Breast epithelium (tissue), 4 donors: ENCODE data around the gene JAG1. TPM values are rescaled to one million over a fixed set of nuclear protein-coding genes. Genes with fewer than 3 reads are reported as not detected.

Source experiments
- DNase-seq, 2 donors: peaks; one replicate each; pipeline ENCODE4 v3.0.0-alpha.2; 2019; ENCODE audit warnings: low spot score in 2 of 2
- H3K27ac ChIP-seq, 2 donors: fragments of 200-600 bp; sonication (generic) in 1 of 2; one replicate each; pipeline ENCODE4 v1.5.1; 2016 to 2019; ENCODE audit warnings: mild to moderate bottlenecking in 1 of 2
- H3K27me3 ChIP-seq, 2 donors: fragments of 200-600 bp; sonication (generic) in 1 of 2; one replicate each; pipeline versions ENCODE4 v1.5.1 to v1.6.0; 2017 to 2019; ENCODE audit warnings: control low read depth in 1 of 2, mild to moderate bottlenecking in 1 of 2
- H3K36me3 ChIP-seq: fragments of 200-600 bp; one replicate; pipeline ENCODE4 v1.5.1; 2019
- H3K4me1 ChIP-seq, 2 donors: fragments of 200-600 bp; sonication (generic); one replicate each; pipeline ENCODE4 v1.5.1; 2016 to 2019; ENCODE audit warnings: control low read depth in 1 of 2
- H3K4me3 ChIP-seq, 3 donors: fragments of 200-600 bp; sonication (generic); 1 replicate in 2 of 3; 2 replicates in 1 of 3; pipeline ENCODE4 v1.5.1; 2016 to 2019; ENCODE audit warnings: mild to moderate bottlenecking in 3 of 3, moderate library complexity in 2 of 3
- H3K9me3 ChIP-seq, 2 donors: fragments of 200-600 bp; sonication (generic) in 1 of 2; one replicate each; pipeline ENCODE4 v1.5.1; 2016 to 2019; ENCODE audit warnings: control low read depth in 1 of 2
- POLR2A ChIP-seq: fragments of 450-650 bp; IDR thresholded peaks from one replicate; pipeline ENCODE4 v1.6.1; 2016; ENCODE audit warnings: antibody characterized with exemption, mild to moderate bottlenecking, moderate library complexity
- POLR2AphosphoS5 ChIP-seq, 3 donors: sonication (generic); formaldehyde crosslinking; IDR thresholded peaks; one replicate each; pipeline ENCODE4 v1.6.1; 2017; ENCODE audit warnings: antibody characterized with exemption in 3 of 3
- intact Hi-C: fragments of 100-400 bp; cut with DNase I; formaldehyde crosslinking; loops from one replicate; pipeline ENCODE4 v1.15.1; 2023; ENCODE audit warnings: low total_unique reads
- total RNA-seq, 3 donors: library from RNA; depleted of rRNA; stranded (reverse); fragments of >200 nt; gene quantifications; one replicate each; pipeline ENCODE4 v1.1.0, GENCODE V29; 2016
- TF ChIP-seq, protein P1 (sequence below), 3 donors: fragments of 450-650 bp; IDR thresholded peaks; one replicate each; pipeline ENCODE4 v1.5.1; 2016 to 2017; ENCODE audit warnings: antibody characterized with exemption in 3 of 3, mild to moderate bottlenecking in 3 of 3, moderate library complexity in 3 of 3

Gene JAG1
- total RNA-seq, 3 donors from 2014 or later: 49.0 to 97.9 (median 75.7) TPM

DNA sequence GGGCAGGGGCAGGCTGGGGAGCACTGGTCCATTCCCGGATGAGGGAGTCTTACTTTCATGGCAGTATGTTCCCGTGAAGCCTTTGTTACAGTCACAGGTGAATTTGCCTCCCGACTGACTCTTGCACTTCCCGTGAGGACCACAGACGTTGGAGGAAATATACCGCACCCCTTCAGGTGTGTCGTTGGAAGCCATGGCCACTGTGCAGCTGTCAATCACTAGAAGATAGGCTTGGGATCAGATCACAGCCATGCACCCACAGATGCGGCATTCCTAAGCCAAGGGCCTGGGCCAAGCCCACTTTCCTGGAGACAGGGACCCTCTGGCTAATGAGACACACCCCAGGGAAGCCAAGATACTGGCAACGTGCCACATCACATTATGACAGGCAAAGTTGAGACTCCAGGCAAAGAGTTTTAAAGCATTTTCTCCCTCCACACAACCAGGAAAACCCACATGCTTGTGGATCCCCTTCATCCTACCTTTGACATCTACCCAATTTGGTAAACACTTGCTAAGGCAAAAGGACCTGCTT lies 26.8 kb downstream of the JAG1 start:
- intact Hi-C loops: no loop called here
- TF ChIP-seq POLR2AphosphoS5 (IDR thresholded peaks at IDR 0.05) (no peak), POLR2A (no peak)
- TF ChIP-seq, protein P1, sequence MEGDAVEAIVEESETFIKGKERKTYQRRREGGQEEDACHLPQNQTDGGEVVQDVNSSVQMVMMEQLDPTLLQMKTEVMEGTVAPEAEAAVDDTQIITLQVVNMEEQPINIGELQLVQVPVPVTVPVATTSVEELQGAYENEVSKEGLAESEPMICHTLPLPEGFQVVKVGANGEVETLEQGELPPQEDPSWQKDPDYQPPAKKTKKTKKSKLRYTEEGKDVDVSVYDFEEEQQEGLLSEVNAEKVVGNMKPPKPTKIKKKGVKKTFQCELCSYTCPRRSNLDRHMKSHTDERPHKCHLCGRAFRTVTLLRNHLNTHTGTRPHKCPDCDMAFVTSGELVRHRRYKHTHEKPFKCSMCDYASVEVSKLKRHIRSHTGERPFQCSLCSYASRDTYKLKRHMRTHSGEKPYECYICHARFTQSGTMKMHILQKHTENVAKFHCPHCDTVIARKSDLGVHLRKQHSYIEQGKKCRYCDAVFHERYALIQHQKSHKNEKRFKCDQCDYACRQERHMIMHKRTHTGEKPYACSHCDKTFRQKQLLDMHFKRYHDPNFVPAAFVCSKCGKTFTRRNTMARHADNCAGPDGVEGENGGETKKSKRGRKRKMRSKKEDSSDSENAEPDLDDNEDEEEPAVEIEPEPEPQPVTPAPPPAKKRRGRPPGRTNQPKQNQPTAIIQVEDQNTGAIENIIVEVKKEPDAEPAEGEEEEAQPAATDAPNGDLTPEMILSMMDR (IDR thresholded peaks at IDR 0.05): no peak
- no peak for DNase-seq
- Histone ChIP-seq H3K27me3 (no peaks in the 10 kb centered on the region), H3K36me3 (peaks cover 15% of the 10 kb centered on the region), H3K9me3 (no peaks in the 10 kb centered on the region), H3K4me1 (no peaks in the 10 kb centered on the region), H3K27ac (peak overlapping the region; percentile 21 to 48), H3K4me3 (no peak overlapping the region)

GRCh38 chr20:10646006-10646405 lies 27.8 kb downstream of the JAG1 start:
- Histone ChIP-seq H3K27ac (peak overlapping the region in 1 of 2 donors; percentile 11), H3K27me3 (no peaks in the 10 kb centered on the region), H3K4me3 (no peak overlapping the region), H3K4me1 (no peaks in the 10 kb centered on the region), H3K9me3 (no peaks in the 10 kb centered on the region), H3K36me3 (peaks cover 22% of the 10 kb centered on the region)
- no peak for TF ChIP-seq POLR2AphosphoS5 (IDR thresholded peaks at IDR 0.05)
- TF ChIP-seq, protein P1 (IDR thresholded peaks at IDR 0.05): no peak
- no peak for TF ChIP-seq POLR2A
- DNase-seq: no peak
- intact Hi-C loops: no loop called here

- no peaks in the 10 kb centered on the region for H3K4me1 ChIP-seq
- no peaks in the 10 kb centered on the region for H3K27me3 ChIP-seq
- TF ChIP-seq POLR2A (no peak), POLR2AphosphoS5 (IDR thresholded peaks at IDR 0.05) (no peak)
- TF ChIP-seq, protein P1 (IDR thresholded peaks at IDR 0.05): no peak
- H3K27ac ChIP-seq: peak overlapping the region in 1 of 2 donors; percentile 45
- H3K4me3 ChIP-seq: no peak overlapping the region
- H3K36me3 ChIP-seq: peaks cover 22% of the 10 kb centered on the region
- no peak for DNase-seq
- no peaks in the 10 kb centered on the region for H3K9me3 ChIP-seq
- intact Hi-C loops: no loop called here
Measured at GRCh38 chr20:10645205-10645570, 28.6 kb downstream of the JAG1 start.

DNA sequence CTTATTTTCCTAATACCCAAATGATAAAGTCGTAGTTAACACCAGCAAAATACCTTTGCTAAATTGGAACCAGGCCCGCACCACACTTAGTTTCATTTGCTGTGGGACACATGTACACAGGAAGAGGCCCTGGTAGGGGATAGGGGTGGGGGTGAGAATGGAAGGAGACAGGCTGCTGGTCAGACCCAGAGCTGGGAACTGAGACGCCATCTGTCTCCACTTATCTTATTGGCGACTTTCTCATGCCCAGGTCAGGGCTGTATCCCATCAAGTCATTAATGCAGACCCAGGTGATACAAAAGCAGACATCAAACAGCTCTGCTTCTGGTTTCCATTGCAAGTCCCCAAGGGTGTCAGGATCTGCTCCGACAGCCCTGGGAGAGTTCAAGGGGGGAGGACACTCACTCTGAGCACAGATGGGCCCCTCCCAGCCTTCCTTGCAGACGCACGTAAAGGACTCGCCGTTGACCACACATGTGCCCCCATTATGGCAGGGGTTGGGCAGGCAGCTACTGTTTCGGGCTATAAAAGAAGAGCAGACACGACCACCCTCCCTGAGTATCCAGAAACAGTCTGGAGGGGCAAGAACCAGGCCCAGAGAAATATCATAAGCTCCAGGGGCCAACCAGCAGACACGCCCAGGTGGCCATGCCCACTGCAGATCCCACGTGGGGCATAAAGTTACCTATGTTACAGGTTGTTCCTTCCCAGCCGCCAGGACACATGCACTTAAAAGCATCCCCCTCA lies 29.2 kb downstream of the JAG1 start:
- peak overlapping the region in 1 of 2 donors; percentile 45 for H3K27ac ChIP-seq
- no peaks in the 10 kb centered on the region for H3K27me3 ChIP-seq
- DNase-seq: no peak
- no peak for TF ChIP-seq POLR2AphosphoS5 (IDR thresholded peaks at IDR 0.05)
- TF ChIP-seq, protein P1 (IDR thresholded peaks at IDR 0.05): no peak
- TF ChIP-seq POLR2A: no peak
- H3K4me3 ChIP-seq: no peak overlapping the region
- intact Hi-C loops: no loop called here
- H3K9me3 ChIP-seq: no peaks in the 10 kb centered on the region
- peaks cover 22% of the 10 kb centered on the region for H3K36me3 ChIP-seq
- H3K4me1 ChIP-seq: no peaks in the 10 kb centered on the region

GRCh38 chr20:10643560-10643873 lies 30.3 kb downstream of the JAG1 start:
- H3K4me3 ChIP-seq: no peak overlapping the region
- no peak for DNase-seq
- H3K36me3 ChIP-seq: peaks cover 22% of the 10 kb centered on the region
- no peaks in the 10 kb centered on the region for H3K9me3 ChIP-seq
- intact Hi-C loops: no loop called here
- H3K27me3 ChIP-seq: no peaks in the 10 kb centered on the region
- TF ChIP-seq, protein P1 (IDR thresholded peaks at IDR 0.05): no peak
- TF ChIP-seq POLR2AphosphoS5 (IDR thresholded peaks at IDR 0.05) (no peak), POLR2A (no peak)
- H3K4me1 ChIP-seq: no peaks in the 10 kb centered on the region
- H3K27ac ChIP-seq: peak overlapping the region in 1 of 2 donors; percentile 45
